H1 (cell line): ENCODE data around the gene FAM174B. TPM values are rescaled to one million over a fixed set of nuclear protein-coding genes. Genes with fewer than 3 reads are reported as not detected.

ENCODE experiments used
- ATF2 ChIP-seq: IDR thresholded peaks from 2 replicates; pipeline ENCODE4 v1.6.1; 2012; ENCODE audit warnings: low read length, inconsistent platforms
- JUND ChIP-seq: IDR thresholded peaks from 2 replicates; pipeline ENCODE4 v1.6.1; 2011; ENCODE audit warnings: mild to moderate bottlenecking, improper control_type of control experiment, low read length
- KDM1A ChIP-seq: fragments of 200-600, 300-600 bp; sonication (generic); IDR thresholded peaks from 2 replicates; pipeline ENCODE4 v1.7.1; 2016; ENCODE audit warnings: mild to moderate bottlenecking, low read length, borderline replicate concordance
- KDM4A ChIP-seq: IDR thresholded peaks from one replicate; pipeline ENCODE4 v1.7.1; 2012; ENCODE audit warnings: low read depth, mild to moderate bottlenecking, moderate library complexity, low read length, inconsistent platforms; ENCODE audit not compliant: severe bottlenecking
- NANOG ChIP-seq: IDR thresholded peaks from 2 replicates; pipeline ENCODE4 v1.6.1; 2011; ENCODE audit warnings: low read length, low read depth, mild to moderate bottlenecking, inconsistent platforms; ENCODE audit not compliant: insufficient read depth, poor library complexity, severe bottlenecking
- NRF1 ChIP-seq: IDR thresholded peaks from 2 replicates; pipeline ENCODE4 v1.6.1; 2011; ENCODE audit warnings: mild to moderate bottlenecking, low read depth, low read length, improper control_type of control experiment
- PHF8 ChIP-seq: fragments of 200-600 bp; sonication (generic); conservative IDR thresholded peaks from 2 replicates; pipeline ENCODE4 v1.7.1; 2012; ENCODE audit warnings: low read depth, mild to moderate bottlenecking, inconsistent platforms, low read length, moderate library complexity
- POLR2AphosphoS5 ChIP-seq: IDR thresholded peaks from 2 replicates; pipeline ENCODE4 v1.6.1; 2011; ENCODE audit warnings: low read depth, low read length
- polyA plus RNA-seq, 7 experiments: library from polyadenylated mRNA; depleted of rRNA in 3 of 7; stranded (reverse) in 5 of 7; unstranded in 2 of 7; fragments of >200 nt in 5 of 7; fragments of 200-250 nt in 2 of 7; gene quantifications; 1 replicate in 5 of 7; 2 replicates in 1 of 7; 4 replicates in 1 of 7; pipeline versions ENCODE4 v1.2.1 to v1.2.3, GENCODE V29; 2011 to 2013; ENCODE audit warnings: missing spikeins in 2 of 7, mixed read lengths in 2 of 7
- total RNA-seq: library from RNA; stranded (reverse); fragmentation: NEBNext Ultra II Directional; extraction: Animal tissue kit (Norgen Biotek cat#: 25700); gene quantifications from 2 replicates; pipeline ENCODE4 v1.2.1, GENCODE V29; 2021
- TF ChIP-seq, protein P1 (sequence below): fragments of 300-600 bp; sonication (generic); IDR thresholded peaks from 2 replicates; pipeline ENCODE4 v1.7.1; 2012; ENCODE audit warnings: low read length, moderate library complexity, mild to moderate bottlenecking, inconsistent platforms; ENCODE audit not compliant: insufficient replicate concordance

Gene FAM174B
- total and polyA plus RNA-seq, 2 of the 8 experiments (the other 6 are each of a cell fraction or from before 2014, with no cell fraction given), result 9.3 to 35.2 TPM

GRCh38 chr15:92574161-92574560 lies 81.4 kb downstream of the FAM174B start (continued):
- TF ChIP-seq, protein P1, sequence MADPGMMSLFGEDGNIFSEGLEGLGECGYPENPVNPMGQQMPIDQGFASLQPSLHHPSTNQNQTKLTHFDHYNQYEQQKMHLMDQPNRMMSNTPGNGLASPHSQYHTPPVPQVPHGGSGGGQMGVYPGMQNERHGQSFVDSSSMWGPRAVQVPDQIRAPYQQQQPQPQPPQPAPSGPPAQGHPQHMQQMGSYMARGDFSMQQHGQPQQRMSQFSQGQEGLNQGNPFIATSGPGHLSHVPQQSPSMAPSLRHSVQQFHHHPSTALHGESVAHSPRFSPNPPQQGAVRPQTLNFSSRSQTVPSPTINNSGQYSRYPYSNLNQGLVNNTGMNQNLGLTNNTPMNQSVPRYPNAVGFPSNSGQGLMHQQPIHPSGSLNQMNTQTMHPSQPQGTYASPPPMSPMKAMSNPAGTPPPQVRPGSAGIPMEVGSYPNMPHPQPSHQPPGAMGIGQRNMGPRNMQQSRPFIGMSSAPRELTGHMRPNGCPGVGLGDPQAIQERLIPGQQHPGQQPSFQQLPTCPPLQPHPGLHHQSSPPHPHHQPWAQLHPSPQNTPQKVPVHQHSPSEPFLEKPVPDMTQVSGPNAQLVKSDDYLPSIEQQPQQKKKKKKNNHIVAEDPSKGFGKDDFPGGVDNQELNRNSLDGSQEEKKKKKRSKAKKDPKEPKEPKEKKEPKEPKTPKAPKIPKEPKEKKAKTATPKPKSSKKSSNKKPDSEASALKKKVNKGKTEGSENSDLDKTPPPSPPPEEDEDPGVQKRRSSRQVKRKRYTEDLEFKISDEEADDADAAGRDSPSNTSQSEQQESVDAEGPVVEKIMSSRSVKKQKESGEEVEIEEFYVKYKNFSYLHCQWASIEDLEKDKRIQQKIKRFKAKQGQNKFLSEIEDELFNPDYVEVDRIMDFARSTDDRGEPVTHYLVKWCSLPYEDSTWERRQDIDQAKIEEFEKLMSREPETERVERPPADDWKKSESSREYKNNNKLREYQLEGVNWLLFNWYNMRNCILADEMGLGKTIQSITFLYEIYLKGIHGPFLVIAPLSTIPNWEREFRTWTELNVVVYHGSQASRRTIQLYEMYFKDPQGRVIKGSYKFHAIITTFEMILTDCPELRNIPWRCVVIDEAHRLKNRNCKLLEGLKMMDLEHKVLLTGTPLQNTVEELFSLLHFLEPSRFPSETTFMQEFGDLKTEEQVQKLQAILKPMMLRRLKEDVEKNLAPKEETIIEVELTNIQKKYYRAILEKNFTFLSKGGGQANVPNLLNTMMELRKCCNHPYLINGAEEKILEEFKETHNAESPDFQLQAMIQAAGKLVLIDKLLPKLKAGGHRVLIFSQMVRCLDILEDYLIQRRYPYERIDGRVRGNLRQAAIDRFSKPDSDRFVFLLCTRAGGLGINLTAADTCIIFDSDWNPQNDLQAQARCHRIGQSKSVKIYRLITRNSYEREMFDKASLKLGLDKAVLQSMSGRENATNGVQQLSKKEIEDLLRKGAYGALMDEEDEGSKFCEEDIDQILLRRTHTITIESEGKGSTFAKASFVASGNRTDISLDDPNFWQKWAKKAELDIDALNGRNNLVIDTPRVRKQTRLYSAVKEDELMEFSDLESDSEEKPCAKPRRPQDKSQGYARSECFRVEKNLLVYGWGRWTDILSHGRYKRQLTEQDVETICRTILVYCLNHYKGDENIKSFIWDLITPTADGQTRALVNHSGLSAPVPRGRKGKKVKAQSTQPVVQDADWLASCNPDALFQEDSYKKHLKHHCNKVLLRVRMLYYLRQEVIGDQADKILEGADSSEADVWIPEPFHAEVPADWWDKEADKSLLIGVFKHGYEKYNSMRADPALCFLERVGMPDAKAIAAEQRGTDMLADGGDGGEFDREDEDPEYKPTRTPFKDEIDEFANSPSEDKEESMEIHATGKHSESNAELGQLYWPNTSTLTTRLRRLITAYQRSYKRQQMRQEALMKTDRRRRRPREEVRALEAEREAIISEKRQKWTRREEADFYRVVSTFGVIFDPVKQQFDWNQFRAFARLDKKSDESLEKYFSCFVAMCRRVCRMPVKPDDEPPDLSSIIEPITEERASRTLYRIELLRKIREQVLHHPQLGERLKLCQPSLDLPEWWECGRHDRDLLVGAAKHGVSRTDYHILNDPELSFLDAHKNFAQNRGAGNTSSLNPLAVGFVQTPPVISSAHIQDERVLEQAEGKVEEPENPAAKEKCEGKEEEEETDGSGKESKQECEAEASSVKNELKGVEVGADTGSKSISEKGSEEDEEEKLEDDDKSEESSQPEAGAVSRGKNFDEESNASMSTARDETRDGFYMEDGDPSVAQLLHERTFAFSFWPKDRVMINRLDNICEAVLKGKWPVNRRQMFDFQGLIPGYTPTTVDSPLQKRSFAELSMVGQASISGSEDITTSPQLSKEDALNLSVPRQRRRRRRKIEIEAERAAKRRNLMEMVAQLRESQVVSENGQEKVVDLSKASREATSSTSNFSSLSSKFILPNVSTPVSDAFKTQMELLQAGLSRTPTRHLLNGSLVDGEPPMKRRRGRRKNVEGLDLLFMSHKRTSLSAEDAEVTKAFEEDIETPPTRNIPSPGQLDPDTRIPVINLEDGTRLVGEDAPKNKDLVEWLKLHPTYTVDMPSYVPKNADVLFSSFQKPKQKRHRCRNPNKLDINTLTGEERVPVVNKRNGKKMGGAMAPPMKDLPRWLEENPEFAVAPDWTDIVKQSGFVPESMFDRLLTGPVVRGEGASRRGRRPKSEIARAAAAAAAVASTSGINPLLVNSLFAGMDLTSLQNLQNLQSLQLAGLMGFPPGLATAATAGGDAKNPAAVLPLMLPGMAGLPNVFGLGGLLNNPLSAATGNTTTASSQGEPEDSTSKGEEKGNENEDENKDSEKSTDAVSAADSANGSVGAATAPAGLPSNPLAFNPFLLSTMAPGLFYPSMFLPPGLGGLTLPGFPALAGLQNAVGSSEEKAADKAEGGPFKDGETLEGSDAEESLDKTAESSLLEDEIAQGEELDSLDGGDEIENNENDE, result no peak
- TF ChIP-seq NRF1 (no peak), ATF2 (no peak), POLR2AphosphoS5 (no peak), NANOG (no peak), KDM4A (no peak), JUND (no peak), PHF8 (no peak), KDM1A (no peak)
